Thymus (tissue), 11 donors: ENCODE data around the gene SYT8. TPM values are rescaled to one million over a fixed set of nuclear protein-coding genes. Genes with fewer than 3 reads are reported as not detected.

ENCODE experiments used
- DNase-seq, 9 donors: peaks; one replicate each; pipeline ENCODE4 v3.0.0-alpha.2; 2013; ENCODE audit warnings: low spot score in 9 of 9, low read depth in 6 of 9, missing footprints in 1 of 9
- H3K27ac ChIP-seq, 2 donors: one replicate each; pipeline ENCODE4 v1.5.1; 2013; ENCODE audit warnings: control low read depth in 1 of 2, low read depth in 1 of 2, low read length in 1 of 2, mild to moderate bottlenecking in 1 of 2, moderate library complexity in 1 of 2
- H3K27me3 ChIP-seq, 2 donors: one replicate each; pipeline ENCODE4 v1.5.1; 2013; ENCODE audit warnings: low read length in 1 of 2; ENCODE audit not compliant: control insufficient read depth in 2 of 2, insufficient read depth in 1 of 2
- H3K36me3 ChIP-seq, 2 donors: one replicate each; pipeline ENCODE4 v1.5.1; 2013; ENCODE audit warnings: low read length in 1 of 2, mild to moderate bottlenecking in 1 of 2, moderate library complexity in 1 of 2; ENCODE audit not compliant: control insufficient read depth in 2 of 2, insufficient read depth in 2 of 2
- H3K4me1 ChIP-seq, 2 donors: one replicate each; pipeline ENCODE4 v1.5.1; 2013; ENCODE audit warnings: low read length in 2 of 2; ENCODE audit not compliant: control insufficient read depth in 2 of 2, insufficient read depth in 2 of 2
- H3K4me3 ChIP-seq, 2 donors: one replicate each; pipeline ENCODE4 v1.5.1; 2013; ENCODE audit warnings: low read length in 2 of 2, control low read depth in 1 of 2, mild to moderate bottlenecking in 1 of 2
- H3K9me3 ChIP-seq, 2 donors: one replicate each; pipeline ENCODE4 v1.5.1; 2013; ENCODE audit warnings: low read length in 1 of 2, mild to moderate bottlenecking in 1 of 2; ENCODE audit not compliant: control insufficient read depth in 2 of 2, insufficient read depth in 1 of 2
- WGBS: extraction: QIAGEN DNeasy Blood & Tissue Kit; methylation state at CpG from one replicate; pipeline ENCODE4 v1.1.7; 2013; 5-methylcytosine and 5-hydroxymethylcytosine counted together
- polyA plus RNA-seq: library from polyadenylated mRNA; stranded (reverse); fragments of 200-250 nt; gene quantifications from one replicate; pipeline ENCODE4 v1.2.3, GENCODE V29; 2013
- total RNA-seq: library from RNA; stranded (reverse); fragments of 120-200 nt; gene quantifications from one replicate; pipeline ENCODE4 v1.2.4, GENCODE V29; 2013
- donor health status: healthy.

The SYT8 gene
- total and polyA plus RNA-seq, 2 donors, result 0.71 to 9.8 TPM

- Histone ChIP-seq H3K36me3 (no peaks in the 10 kb centered on the region), H3K4me1 (peaks cover 0 to 27% of the 10 kb centered on the region in 2 donors), H3K4me3 (no peak overlapping the region), H3K27ac (no peak overlapping the region), H3K27me3 (peaks cover 0 to 33% of the 10 kb centered on the region in 2 donors), H3K9me3 (peaks cover 0 to 1% of the 10 kb centered on the region in 2 donors)
- DNase-seq, result no peak
- WGBS, result 95% methylated on average over 43 of the region's 43 CpGs
Observed at GRCh38 chr11:1836011-1836945, 1.5 kb downstream of the SYT8 start.

GRCh38 chr11:1837171-1838076, 2.6 kb downstream of the SYT8 start:
- WGBS, result 62% methylated on average over 38 of the region's 38 CpGs
- H3K36me3 ChIP-seq, result no peaks in the 10 kb centered on the region
- no peak overlapping the region for H3K27ac ChIP-seq
- H3K4me3 ChIP-seq, result no peak overlapping the region
- H3K4me1 ChIP-seq, result peaks cover 0 to 27% of the 10 kb centered on the region in 2 donors
- H3K9me3 ChIP-seq, result peaks cover 0 to 1% of the 10 kb centered on the region in 2 donors
- DNase-seq, result peak in 8 of 9 donors; percentile 55 to 92 (median 70)
- peaks cover 0 to 30% of the 10 kb centered on the region in 2 donors for H3K27me3 ChIP-seq

- no peak for DNase-seq
- Histone ChIP-seq H3K27ac (peak overlapping the region in 1 of 2 donors; percentile 37), H3K9me3 (peaks cover 0 to 1% of the 10 kb centered on the region in 2 donors), H3K4me1 (peaks cover 0 to 30% of the 10 kb centered on the region in 2 donors), H3K36me3 (no peaks in the 10 kb centered on the region), H3K27me3 (peaks cover 0 to 24% of the 10 kb centered on the region in 2 donors), H3K4me3 (no peak overlapping the region)
- 47% methylated on average over 17 of the region's 17 CpGs for WGBS
Observed at GRCh38 chr11:1838077-1838425, 3.3 kb downstream of the SYT8 start.

- no peak within 1 kb of the TSS for H3K4me3 ChIP-seq
- H3K27me3 ChIP-seq, result peaks cover 0 to 18% of the 10 kb centered on the region in 2 donors
- no peaks in the 10 kb centered on the region for H3K36me3 ChIP-seq
- H3K4me1 ChIP-seq, result peaks cover 0 to 34% of the 10 kb centered on the region in 2 donors
- H3K27ac ChIP-seq, result peak within 1 kb of the TSS in 1 of 2 donors; percentile 37
- DNase-seq, result no peak
- 96% methylated on average over 32 of the region's 32 CpGs for WGBS
- peaks cover 0 to 1% of the 10 kb centered on the region in 2 donors for H3K9me3 ChIP-seq
Observed at GRCh38 chr11:1838426-1839144, 3.8 kb downstream of the SYT8 start, which contains the start of gene TNNI2. TNNI2 (plus strand) TSS chr11:1838981; CDS start chr11:1839697, 716 bp downstream.

- Histone ChIP-seq H3K27me3 (peaks cover 0 to 11% of the 10 kb centered on the region in 2 donors), H3K4me1 (peaks cover 0 to 41% of the 10 kb centered on the region in 2 donors), H3K27ac (no peak overlapping the region), H3K36me3 (no peaks in the 10 kb centered on the region), H3K4me3 (no peak overlapping the region), H3K9me3 (peaks cover 0 to 1% of the 10 kb centered on the region in 2 donors)
- WGBS, result 68% methylated on average over 12 of the region's 12 CpGs
- DNase-seq, result no peak
Observed at GRCh38 chr11:1839204-1839923, 4.6 kb downstream of the SYT8 start.

GRCh38 chr11:1839924-1840779, 5.4 kb downstream of the SYT8 start:
- WGBS, result 59% methylated on average over 26 of the region's 26 CpGs
- H3K36me3 ChIP-seq, result no peaks in the 10 kb centered on the region
- H3K4me3 ChIP-seq, result no peak overlapping the region
- DNase-seq, result no peak
- peaks cover 0 to 1% of the 10 kb centered on the region in 2 donors for H3K9me3 ChIP-seq
- H3K27me3 ChIP-seq, result peaks cover 0 to 9% of the 10 kb centered on the region in 2 donors
- peaks cover 4 to 46% of the 10 kb centered on the region in 2 donors for H3K4me1 ChIP-seq
- no peak overlapping the region for H3K27ac ChIP-seq

- Histone ChIP-seq H3K4me1 (peaks cover 9 to 54% of the 10 kb centered on the region in 2 donors), H3K36me3 (no peaks in the 10 kb centered on the region), H3K4me3 (no peak overlapping the region), H3K9me3 (peaks cover 0 to 1% of the 10 kb centered on the region in 2 donors), H3K27me3 (peaks cover 0 to 9% of the 10 kb centered on the region in 2 donors), H3K27ac (no peak overlapping the region)
- 94% methylated on average over 37 of the region's 37 CpGs for WGBS
- DNase-seq, result no peak
Observed at GRCh38 chr11:1840780-1841480, 6.1 kb downstream of the SYT8 start.
